Retinal pigment epithelial cell (primary cell): Measurements from ENCODE around the gene ITGAV.

Source experiments
- DNase-seq: peaks from one replicate; pipeline ENCODE4 v3.0.0-alpha.2; 2010; ENCODE audit warnings: low read depth
- H3K4me3 ChIP-seq: 2 replicates; pipeline ENCODE4 v1.5.1; 2011; ENCODE audit warnings: mild to moderate bottlenecking, low read length, control low read depth, moderate library complexity
- CTCF ChIP-seq: conservative IDR thresholded peaks from 2 replicates; pipeline ENCODE4 v1.5.1; 2011; ENCODE audit warnings: low read depth, low read length, control low read depth, inconsistent platforms

ITGAV gene

GRCh38 chr2:186653511-186653910, 63.7 kb downstream of the ITGAV start:
- no peak overlapping the region for H3K4me3 ChIP-seq

GRCh38 chr2:186659383-186659782, 69.5 kb downstream of the ITGAV start:
- no peak overlapping the region for H3K4me3 ChIP-seq
- no peak for DNase-seq
- no peak for TF ChIP-seq CTCF

More at GRCh38 chr2:186653511-186653910, 63.7 kb downstream of the ITGAV start:
- DNase-seq, result no peak
- TF ChIP-seq CTCF, result no peak

GRCh38 chr2:186664385-186665043, 74.7 kb downstream of the ITGAV start:
- DNase-seq, result no peak
- no peak overlapping the region for H3K4me3 ChIP-seq
- no peak for TF ChIP-seq CTCF

- DNase-seq, result no peak
- H3K4me3 ChIP-seq, result no peak overlapping the region
- TF ChIP-seq CTCF, result no peak
Observed at GRCh38 chr2:186669146-186669545, 79.3 kb downstream of the ITGAV start.

- no peak for DNase-seq
- no peak overlapping the region for H3K4me3 ChIP-seq
- no peak for TF ChIP-seq CTCF
Observed at GRCh38 chr2:186670831-186671230, 81.0 kb downstream of the ITGAV start.

GRCh38 chr2:186675380-186675779, 85.5 kb downstream of the ITGAV start:
- peak; percentile 42 for DNase-seq
- no peak for TF ChIP-seq CTCF
- no peak overlapping the region for H3K4me3 ChIP-seq

- no peak overlapping the region for H3K4me3 ChIP-seq
Observed at GRCh38 chr2:186683341-186683740, 93.5 kb downstream of the ITGAV start.

More at GRCh38 chr2:186683341-186683740, 93.5 kb downstream of the ITGAV start:
- no peak for DNase-seq
- TF ChIP-seq CTCF, result no peak
